ENCODE data around the gene HKDC1.

Gene HKDC1

GRCh38 chr10:69215405-69216171 is 4.5 kb upstream of the HKDC1 start:
- DNase-seq (ENCODE audit: low read depth) = no peak

- no peak for DNase-seq (ENCODE audit: low read depth)
Measured at GRCh38 chr10:69216577-69217118, 3.5 kb upstream of the HKDC1 start.

GRCh38 chr10:69217119-69217754 is 2.9 kb upstream of the HKDC1 start:
- DNase-seq (ENCODE audit: low read depth) = no peak

- no peak for DNase-seq (ENCODE audit: low read depth)
Measured at GRCh38 chr10:69218831-69219230, 1.3 kb upstream of the HKDC1 start.

- no peak for DNase-seq (ENCODE audit: low read depth)
Measured at GRCh38 chr10:69220507-69220906, 375 bp downstream of the HKDC1 start.

- DNase-seq (ENCODE audit: low read depth) = no peak
Measured at GRCh38 chr10:69222157-69223027, 2.3 kb downstream of the HKDC1 start.

- no peak for DNase-seq (ENCODE audit: low read depth)
Measured at GRCh38 chr10:69223028-69223342, 2.9 kb downstream of the HKDC1 start.

GRCh38 chr10:69224862-69225657 is 4.9 kb downstream of the HKDC1 start:
- no peak for DNase-seq (ENCODE audit: low read depth)

- DNase-seq (ENCODE audit: low read depth) = no peak
Measured at GRCh38 chr10:69225681-69226080, 5.5 kb downstream of the HKDC1 start.

GRCh38 chr10:69226919-69227450 is 6.9 kb downstream of the HKDC1 start:
- DNase-seq (ENCODE audit: low read depth) = no peak

- DNase-seq (ENCODE audit: low read depth) = no peak
Measured at GRCh38 chr10:69228151-69228550, 8.0 kb downstream of the HKDC1 start.

- DNase-seq (ENCODE audit: low read depth) = no peak
Measured at GRCh38 chr10:69229616-69229916, 9.4 kb downstream of the HKDC1 start.

- DNase-seq (ENCODE audit: low read depth) = no peak
Measured at GRCh38 chr10:69230128-69230527, 10.0 kb downstream of the HKDC1 start.

- no peak for DNase-seq (ENCODE audit: low read depth)
Measured at GRCh38 chr10:69232252-69232651, 12.1 kb downstream of the HKDC1 start.

GRCh38 chr10:69232736-69233480 is 12.8 kb downstream of the HKDC1 start:
- DNase-seq (ENCODE audit: low read depth) = no peak

GRCh38 chr10:69234447-69234846 is 14.3 kb downstream of the HKDC1 start:
- DNase-seq (ENCODE audit: low read depth) = no peak

- no peak for DNase-seq (ENCODE audit: low read depth)
Measured at GRCh38 chr10:69237528-69238159, 17.5 kb downstream of the HKDC1 start.

- no peak for DNase-seq (ENCODE audit: low read depth)
Measured at GRCh38 chr10:69239136-69239535, 19.0 kb downstream of the HKDC1 start.

- DNase-seq (ENCODE audit: low read depth) = no peak
Measured at GRCh38 chr10:69239816-69240434, 19.8 kb downstream of the HKDC1 start.

- no peak for DNase-seq (ENCODE audit: low read depth)
Measured at GRCh38 chr10:69240455-69240854, 20.3 kb downstream of the HKDC1 start.

All from HS-27A (cell line).